HL-60 (cell line): ENCODE data around the gene RNF39.

Source experiments
- DNase-seq, 2 experiments: peaks; one replicate each; pipeline ENCODE4 v3.0.0-alpha.2; 2010 to 2020; ENCODE audit warnings: low read depth in 1 of 2, low spot score in 1 of 2
- H3K27ac ChIP-seq: fragments of 250-450 bp; sonication (Bioruptor Pico); replicated peaks from 2 replicates; pipeline ENCODE4 v1.5.1; 2020; ENCODE audit warnings: mild to moderate bottlenecking, moderate library complexity
- H3K27me3 ChIP-seq: fragments of 250-450 bp; sonication (Bioruptor Pico); 2 replicates; pipeline ENCODE4 v1.5.1; 2021; ENCODE audit warnings: mild to moderate bottlenecking, moderate library complexity; ENCODE audit not compliant: insufficient read depth, poor library complexity, severe bottlenecking
- H3K4me3 ChIP-seq: replicated peaks from 2 replicates; pipeline ENCODE4 v1.5.1; 2011; ENCODE audit warnings: mild to moderate bottlenecking, control low read depth, low read length; ENCODE audit not compliant: insufficient read depth
- CTCF ChIP-seq: IDR thresholded peaks from one replicate; pipeline ENCODE4 v1.5.1; 2011; ENCODE audit warnings: low read length, control low read depth, inconsistent platforms; ENCODE audit not compliant: insufficient read depth
- GABPA ChIP-seq: IDR thresholded peaks from 2 replicates; pipeline ENCODE4 v1.6.1; 2012; ENCODE audit warnings: low read depth
- POLR2AphosphoS5 ChIP-seq: IDR thresholded peaks from 2 replicates; pipeline ENCODE4 v1.6.1; 2012; ENCODE audit warnings: low read depth
- REST ChIP-seq: IDR thresholded peaks from 2 replicates; pipeline ENCODE4 v1.6.1; 2012; ENCODE audit warnings: low read depth; ENCODE audit not compliant: insufficient replicate concordance
- SPI1 ChIP-seq: IDR thresholded peaks from 2 replicates; pipeline ENCODE4 v1.6.1; 2012; ENCODE audit warnings: low read depth, mild to moderate bottlenecking, borderline replicate concordance

Gene RNF39

GRCh38 chr6:30071858-30072257, 3.7 kb downstream of the RNF39 start:
- peaks cover 30% of the 10 kb centered on the region for H3K27me3 ChIP-seq
- no peak overlapping the region for H3K27ac ChIP-seq
- H3K4me3 ChIP-seq, result no peak overlapping the region
- DNase-seq, result no peak
- no peak for TF ChIP-seq CTCF
- TF ChIP-seq POLR2AphosphoS5, result no peak
- TF ChIP-seq REST, result no peak
- no peak for TF ChIP-seq SPI1
- no peak for TF ChIP-seq GABPA

GRCh38 chr6:30071081-30071818, 4.3 kb downstream of the RNF39 start:
- Histone ChIP-seq H3K4me3 (no peak overlapping the region), H3K27me3 (peaks cover 25% of the 10 kb centered on the region)
- DNase-seq, result no peak

More at GRCh38 chr6:30071081-30071818, 4.3 kb downstream of the RNF39 start:
- H3K27ac ChIP-seq, result no peak overlapping the region
- TF ChIP-seq GABPA (no peak), CTCF (no peak), SPI1 (no peak), REST (no peak), POLR2AphosphoS5 (no peak)
